Heart left ventricle (tissue), 16 donors: ENCODE data around the gene POLR2L. TPM values are rescaled to one million over a fixed set of nuclear protein-coding genes. Genes with fewer than 3 reads are reported as not detected.

Experiments
- ATAC-seq, 4 donors: fragments of 200-7000 bp; cut with Tn5 transposase; one replicate each; pipeline ENCODE4 v1.9.1; 2020 to 2022; ENCODE audit warnings: moderate library complexity in 4 of 4, mild to moderate bottlenecking in 3 of 4, moderate number of reproducible peaks in 1 of 4
- DNase-seq, 5 donors: peaks; one replicate each; pipeline ENCODE4 v3.0.0-alpha.2; 2020
- H3K27ac ChIP-seq, 12 donors: fragments of 200-600 bp; sonication (generic) in 4 of 12; one replicate each; pipeline versions ENCODE4 v1.5.0 to v1.8.0; 2016 to 2022; ENCODE audit warnings: mild to moderate bottlenecking in 2 of 12
- H3K27me3 ChIP-seq, 9 donors: fragments of 200-600 bp; sonication (generic) in 2 of 9; one replicate each; pipeline versions ENCODE4 v1.5.1 to v1.8.0; 2016 to 2022; ENCODE audit warnings: mild to moderate bottlenecking in 3 of 9
- H3K36me3 ChIP-seq, 9 donors: fragments of 200-600 bp; sonication (generic) in 2 of 9; one replicate each; pipeline versions ENCODE4 v1.5.0 to v1.8.0; 2018 to 2022; ENCODE audit warnings: mild to moderate bottlenecking in 2 of 9
- H3K4me1 ChIP-seq, 12 donors: fragments of 200-600 bp; sonication (generic) in 4 of 12; one replicate each; pipeline versions ENCODE4 v1.5.0 to v1.8.0; 2016 to 2022; ENCODE audit warnings: mild to moderate bottlenecking in 3 of 12
- H3K4me3 ChIP-seq, 12 donors: fragments of 200-600 bp; sonication (generic) in 4 of 12; one replicate each; pipeline versions ENCODE4 v1.5.0 to v1.8.0; 2017 to 2022; ENCODE audit warnings: mild to moderate bottlenecking in 9 of 12, moderate library complexity in 4 of 12
- H3K9me3 ChIP-seq, 12 donors: fragments of 200-600 bp; sonication (generic) in 4 of 12; one replicate each; pipeline versions ENCODE4 v1.5.0 to v1.8.0; 2016 to 2022; ENCODE audit warnings: mild to moderate bottlenecking in 1 of 12
- POLR2A ChIP-seq, 2 donors: fragments of 450-650 bp; IDR thresholded peaks; one replicate each; pipeline ENCODE4 v1.6.1; 2017; ENCODE audit warnings: antibody characterized with exemption in 2 of 2, mild to moderate bottlenecking in 2 of 2, moderate library complexity in 2 of 2
- WGBS, 4 donors: extraction: QIAGEN DNeasy Blood & Tissue Kit in 2 of 4; methylation state at CpG; one replicate each; pipeline versions ENCODE4 v1.1.5 to v1.1.7; 2013 to 2018; 5-methylcytosine and 5-hydroxymethylcytosine counted together
- intact Hi-C, 10 donors: fragments of 100-400 bp; cut with DNase I; formaldehyde crosslinking; loops; one replicate each; pipeline versions ENCODE4 v1.11.1 to v1.14.2; 2022
- polyA plus RNA-seq, 2 donors: library from polyadenylated mRNA; stranded (reverse); fragments of 200-250 nt; gene quantifications; one replicate each; pipeline ENCODE4 v1.2.3, GENCODE V29; 2013
- total RNA-seq, 9 donors: library from RNA; depleted of rRNA in 2 of 9; stranded (reverse); fragments of >200 nt in 2 of 9; fragmentation: NEBNext Ultra II Directional in 3 of 9; extraction: Animal tissue kit (Norgen Biotek cat#: 25700) in 3 of 9; gene quantifications; one replicate each; pipeline versions ENCODE4 v1.1.0 to v1.2.4, GENCODE V29; 2016 to 2023
- TF ChIP-seq, protein P1 (sequence below), 12 donors: fragments of 200-600 bp; sonication (generic) in 4 of 12; IDR thresholded peaks; one replicate each; pipeline versions ENCODE4 v1.5.0 to v1.8.0; 2018 to 2022; ENCODE audit warnings: antibody characterized with exemption in 12 of 12, mild to moderate bottlenecking in 5 of 12
- donor health status: ischemic (EF 13 %, LVEDD 7.1; RV severe dilation, severe dysfunction).
- donor health status: healthy with polysubstance abuse.
- donor health status: DM: no; HTN: yes; CAD: no.
- donor health status: DM: no; HTN: no; CAD: no.
- donor health status: ischemic (EF 25% LVEDD 6.9; RV normal size, moderate dysfunction).
- donor health status: ischemic (EF 25% LVEDD 5.7; RV mildly dilated, moderate dysfunction).
- donor health status: healthy.
- donor health status: DM: yes; HTN: yes; CAD: no.
- donor health status: ischemic (EF 35%, LVEDD 5.7; RV mildly dilated, moderate dysfunction).
- donor health status: nonischemic (EF 11% LVEDD 7.7; RV severe dilation, severe dysfunction).
- donor health status: DM: yes; HTN: yes; CAD: no.
- donor health status: PGD.
- donor health status: ischemic (EF 29% LVEDD 5.4; RV normal size, mild dysfunction).
- donor health status: nonischemic (EF 23%, LVEDD 6.1; RV moderate dilation, normal function).

POLR2L gene
- total and polyA plus RNA-seq, 11 donors: 74.4 to 267 (median 208) TPM

DNA sequence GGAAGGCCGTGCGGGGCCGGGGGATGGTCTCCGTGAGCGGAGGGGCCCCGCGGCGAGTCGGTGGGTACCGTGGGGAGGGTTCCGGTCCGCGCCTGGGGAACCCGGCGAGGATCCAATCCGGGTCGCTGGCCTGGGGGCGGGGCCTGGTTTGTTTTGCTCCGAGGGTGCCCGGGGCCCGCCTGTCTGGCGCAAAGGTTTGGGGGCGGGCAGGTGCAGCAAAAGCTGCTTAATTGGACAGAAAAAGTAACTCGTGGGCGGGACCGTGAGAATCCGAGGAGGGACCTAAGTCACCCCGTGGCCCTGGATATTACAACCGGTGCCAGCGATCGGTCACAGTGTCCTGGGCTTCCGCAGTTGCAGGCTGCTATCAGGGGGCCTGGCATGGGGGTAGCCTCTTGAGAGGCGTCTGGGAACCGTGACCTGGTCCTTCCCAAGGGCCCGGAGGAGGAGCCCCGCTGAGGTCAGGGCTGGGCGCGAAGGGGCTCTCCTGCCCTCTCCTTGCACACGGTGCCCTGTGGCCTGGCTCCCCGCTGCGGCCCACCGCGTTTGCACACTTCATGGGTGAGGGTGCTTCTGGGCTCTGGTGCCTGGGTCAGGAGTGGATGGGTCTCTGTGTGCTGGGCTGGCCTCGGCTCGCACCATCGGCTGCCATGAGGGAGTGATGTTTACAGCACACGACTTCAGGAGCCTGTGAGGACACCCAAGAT lies 22.2 kb downstream of the POLR2L start:
- intact Hi-C loops: loop anchor here in 1 of 10 donors (1.0 kb wide), 1 partner anchor 11 kb away; the partner anchor contains the start of gene RPLP2
- Histone ChIP-seq H3K4me1 (peaks cover 10 to 40% (median 27%) of the 10 kb centered on the region in 12 donors), H3K9me3 (no peaks in the 10 kb centered on the region), H3K27ac (peak overlapping the region; percentile 91 to 100 (median 96)), H3K4me3 (peak overlapping the region; percentile 74 to 99 (median 88)), H3K27me3 (no peaks in the 10 kb centered on the region), H3K36me3 (peaks cover 0 to 36% (median 27%) of the 10 kb centered on the region in 9 donors)
- TF ChIP-seq, protein P1, sequence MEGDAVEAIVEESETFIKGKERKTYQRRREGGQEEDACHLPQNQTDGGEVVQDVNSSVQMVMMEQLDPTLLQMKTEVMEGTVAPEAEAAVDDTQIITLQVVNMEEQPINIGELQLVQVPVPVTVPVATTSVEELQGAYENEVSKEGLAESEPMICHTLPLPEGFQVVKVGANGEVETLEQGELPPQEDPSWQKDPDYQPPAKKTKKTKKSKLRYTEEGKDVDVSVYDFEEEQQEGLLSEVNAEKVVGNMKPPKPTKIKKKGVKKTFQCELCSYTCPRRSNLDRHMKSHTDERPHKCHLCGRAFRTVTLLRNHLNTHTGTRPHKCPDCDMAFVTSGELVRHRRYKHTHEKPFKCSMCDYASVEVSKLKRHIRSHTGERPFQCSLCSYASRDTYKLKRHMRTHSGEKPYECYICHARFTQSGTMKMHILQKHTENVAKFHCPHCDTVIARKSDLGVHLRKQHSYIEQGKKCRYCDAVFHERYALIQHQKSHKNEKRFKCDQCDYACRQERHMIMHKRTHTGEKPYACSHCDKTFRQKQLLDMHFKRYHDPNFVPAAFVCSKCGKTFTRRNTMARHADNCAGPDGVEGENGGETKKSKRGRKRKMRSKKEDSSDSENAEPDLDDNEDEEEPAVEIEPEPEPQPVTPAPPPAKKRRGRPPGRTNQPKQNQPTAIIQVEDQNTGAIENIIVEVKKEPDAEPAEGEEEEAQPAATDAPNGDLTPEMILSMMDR (IDR thresholded peaks at IDR 0.05): no peak
- peak in 1 of 2 donors; percentile 64 for TF ChIP-seq POLR2A (IDR thresholded peaks at IDR 0.05)
- WGBS, 4 donors: 0 to 3% (median 2%) methylated on average over 16 to 47 of the region's 47 CpGs
- peak; percentile 48 to 69 (median 60) for ATAC-seq
- DNase-seq: peak; percentile 90 to 94 (median 93)

DNA sequence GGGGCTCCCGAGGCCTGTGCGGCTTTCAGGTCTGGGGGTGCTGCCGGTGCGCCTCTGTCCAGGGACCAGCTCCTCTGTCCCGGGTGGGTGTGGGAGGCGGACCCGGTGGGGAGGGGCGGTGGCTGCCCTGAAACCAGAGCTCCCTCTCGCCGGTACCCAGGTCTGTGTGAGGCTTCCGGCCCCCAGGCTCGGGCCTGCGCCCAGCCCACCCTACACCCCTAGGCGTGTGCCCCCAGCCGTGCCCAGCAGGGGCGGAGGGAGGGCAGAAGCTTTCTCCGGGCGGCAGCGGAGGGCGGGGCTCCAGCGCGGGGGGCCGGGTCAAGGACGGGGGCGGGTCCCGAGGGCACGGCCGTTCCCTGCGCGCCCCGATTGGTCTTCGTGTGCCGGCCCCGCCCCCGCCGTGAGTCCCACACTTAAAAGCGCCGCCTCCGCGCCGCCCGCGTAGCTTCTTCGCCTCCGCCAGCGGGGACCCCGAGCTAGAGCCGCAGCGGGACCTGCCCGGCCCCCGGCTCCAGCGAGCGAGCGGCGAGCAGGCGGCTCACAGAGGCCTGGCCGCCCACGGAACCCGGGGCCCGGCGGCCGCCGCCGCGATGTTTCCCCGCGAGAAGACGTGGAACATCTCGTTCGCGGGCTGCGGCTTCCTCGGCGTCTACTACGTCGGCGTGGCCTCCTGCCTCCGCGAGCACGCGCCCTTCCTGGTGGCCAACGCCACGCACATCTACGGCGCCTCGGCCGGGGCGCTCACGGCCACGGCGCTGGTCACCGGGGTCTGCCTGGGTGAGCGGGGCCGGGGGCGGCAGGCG lies 23.0 kb downstream of the POLR2L start:
- intact Hi-C loops: loop anchor here in 1 of 10 donors (1.0 kb wide), 1 partner anchor 10 kb away; the partner anchor contains the start of gene RPLP2

DNA sequence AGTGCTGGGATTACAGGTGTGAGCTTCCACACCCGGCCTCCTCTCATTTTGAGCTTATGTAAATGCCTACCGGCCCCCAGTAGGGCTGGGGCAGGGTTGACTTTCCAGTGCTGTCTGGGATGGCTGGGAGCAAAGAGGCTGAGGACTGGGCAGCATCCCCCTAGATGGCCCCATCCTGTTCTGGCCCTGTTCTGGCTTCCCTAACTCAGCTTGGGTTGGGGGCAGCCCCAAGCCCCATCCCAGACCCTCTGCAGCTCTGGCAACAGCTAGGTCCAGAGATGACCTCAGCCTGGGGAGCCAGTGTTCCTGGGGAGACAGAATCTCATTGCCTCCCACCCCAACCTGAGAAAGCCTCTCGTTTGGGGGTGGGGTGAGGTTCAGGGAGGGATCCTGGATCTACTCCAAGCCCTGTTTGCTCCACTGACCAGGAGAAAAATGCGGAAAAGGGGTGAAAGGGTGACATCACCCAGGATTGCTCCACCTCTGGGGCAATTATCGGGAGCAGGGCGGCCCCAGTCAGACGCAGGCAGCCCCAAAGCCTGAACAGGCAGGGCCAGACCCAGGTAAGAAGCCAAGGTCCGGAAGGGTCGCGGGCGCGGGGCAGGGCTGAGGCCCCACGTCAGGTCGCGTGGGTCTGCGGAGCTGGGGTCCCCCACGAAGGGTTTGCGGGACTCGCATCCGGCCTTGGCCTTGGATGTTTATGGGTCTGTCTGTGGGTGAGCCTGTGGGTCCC lies 23.8 kb downstream of the POLR2L start, which contains the start of gene PNPLA2:
Gene PNPLA2, plus strand, starts transcription at position 519 of the 733 bp plus-strand sequence. CDS start 805 bp downstream, outside the sequence.
- Histone ChIP-seq H3K36me3 (peaks cover 0 to 34% (median 22%) of the 10 kb centered on the region in 9 donors), H3K27ac (peak within 1 kb of the TSS; percentile 91 to 100 (median 96)), H3K4me1 (peaks cover 10 to 40% (median 27%) of the 10 kb centered on the region in 12 donors), H3K9me3 (no peaks in the 10 kb centered on the region), H3K4me3 (peak within 1 kb of the TSS; percentile 74 to 99 (median 88)), H3K27me3 (no peaks in the 10 kb centered on the region)
- ATAC-seq (no peak), DNase-seq (no peak)
- intact Hi-C loops: loop anchor here in 1 of 10 donors (1.0 kb wide), 1 partner anchor 9 kb away; the partner anchor contains the start of gene RPLP2
- WGBS, 4 donors: 26 to 37% (median 28%) methylated on average over 18 to 20 of the region's 20 CpGs
- TF ChIP-seq, protein P1 (IDR thresholded peaks at IDR 0.05): no peak
- TF ChIP-seq POLR2A (IDR thresholded peaks at IDR 0.05): no peak

More for the DNA sequence above, 23.0 kb downstream of the POLR2L start:
- 0 to 1% (median 0%) methylated on average over 30 to 96 of the region's 96 CpGs for WGBS, 4 donors
- peak overlapping the region; percentile 74 to 99 (median 88) for H3K4me3 ChIP-seq
- peak overlapping the region; percentile 91 to 100 (median 96) for H3K27ac ChIP-seq
- ATAC-seq: peak; percentile 39 to 84 (median 82)
- peaks cover 0 to 34% (median 25%) of the 10 kb centered on the region in 9 donors for H3K36me3 ChIP-seq
- TF ChIP-seq, protein P1 (IDR thresholded peaks at IDR 0.05): peak in 3 of 12 donors; percentile 7 to 23 (median 15)
- TF ChIP-seq POLR2A (IDR thresholded peaks at IDR 0.05): peak; percentile 71 to 96
- H3K4me1 ChIP-seq: peaks cover 10 to 40% (median 27%) of the 10 kb centered on the region in 12 donors
- H3K27me3 ChIP-seq: no peaks in the 10 kb centered on the region
- peak; percentile 94 to 97 (median 96) for DNase-seq
- H3K9me3 ChIP-seq: no peaks in the 10 kb centered on the region
